Caco-2 (cell line): ENCODE results near the gene FHAD1. TPM values are rescaled to one million over a fixed set of nuclear protein-coding genes. Genes with fewer than 3 reads are reported as not detected.

ENCODE experiments used
- BruUV-seq: library from RNA; stranded (reverse); fragments of 400-500 nt; replicated peaks from 2 replicates; lab custom pipeline; 2021; lab: Mats Ljungman, UMichigan
- CTCF ChIA-PET: fragments of 300-600 bp; sonication (Branson Sonifier 250); formaldehyde crosslinking; loops from one replicate; lab custom pipeline; 2022; ENCODE audit warnings: antibody characterized with exemption; lab: Charles Lee
- POLR2A ChIA-PET: fragments of 300-600 bp; sonication (Branson Sonifier 250); formaldehyde crosslinking; loops from one replicate; lab custom pipeline; 2022; ENCODE audit warnings: antibody characterized with exemption; lab: Charles Lee
- DNase-seq, 2 experiments: peaks; one replicate each; pipeline versions ENCODE4 v3.0.0 to v3.0.0-alpha.2; 2020 to 2022
- H3K27me3 ChIP-seq: replicated peaks from 2 replicates; pipeline ENCODE4 v1.6.0; 2011; ENCODE audit warnings: low read length; ENCODE audit not compliant: control insufficient read depth, insufficient read depth
- H3K36me3 ChIP-seq: 2 replicates; pipeline ENCODE4 v1.5.1; 2011; ENCODE audit warnings: low read length; ENCODE audit not compliant: control insufficient read depth, insufficient read depth
- H3K4me1 ChIP-seq: fragments of 250-450 bp; sonication (Bioruptor Pico); 2 replicates; pipeline ENCODE4 v1.5.1; 2020; ENCODE audit warnings: mild to moderate bottlenecking
- H3K4me3 ChIP-seq: 2 replicates; pipeline ENCODE4 v1.5.1; 2011; ENCODE audit warnings: low read depth, mild to moderate bottlenecking, control low read depth, low read length
- H3K9me3 ChIP-seq: fragments of 250-450 bp; sonication (Bioruptor Pico); 2 replicates; pipeline ENCODE4 v1.5.1; 2020; ENCODE audit warnings: mild to moderate bottlenecking, moderate library complexity
- H3K27ac Mint-ChIP-seq: one replicate; pipeline ENCODE4 v1.8.0; 2022; ENCODE audit warnings: mixed read lengths; ENCODE audit not compliant: unreplicated experiment
- H3K27me3 Mint-ChIP-seq: one replicate; pipeline ENCODE4 v1.8.0; 2022; ENCODE audit warnings: mixed read lengths; ENCODE audit not compliant: insufficient read depth, unreplicated experiment
- H3K36me3 Mint-ChIP-seq: one replicate; pipeline ENCODE4 v1.8.0; 2022; ENCODE audit warnings: mild to moderate bottlenecking, mixed read lengths; ENCODE audit not compliant: insufficient read depth, unreplicated experiment
- H3K4me1 Mint-ChIP-seq: one replicate; pipeline ENCODE4 v1.8.0; 2022; ENCODE audit warnings: low read depth, mixed read lengths; ENCODE audit not compliant: unreplicated experiment
- H3K4me3 Mint-ChIP-seq: one replicate; pipeline ENCODE4 v1.8.0; 2022; ENCODE audit warnings: mild to moderate bottlenecking, moderate library complexity, mixed read lengths; ENCODE audit not compliant: unreplicated experiment
- H3K9me3 Mint-ChIP-seq: one replicate; pipeline ENCODE4 v1.8.0; 2022; ENCODE audit warnings: mixed read lengths; ENCODE audit not compliant: unreplicated experiment
- CTCF ChIP-seq, 2 experiments: fragments of 200-600 bp in 1 of 2; IDR thresholded peaks; 1 replicate in 1 of 2; 2 replicates in 1 of 2; pipeline versions ENCODE4 v1.5.1 to v1.8.0; 2011 to 2022; ENCODE audit warnings: antibody characterized with exemption in 1 of 2, control low read depth in 1 of 2, inconsistent platforms in 1 of 2, low read depth in 1 of 2, low read length in 1 of 2, mild to moderate bottlenecking in 1 of 2, moderate library complexity in 1 of 2; ENCODE audit not compliant: insufficient read depth in 1 of 2, severe bottlenecking in 1 of 2, unreplicated experiment in 1 of 2
- intact Hi-C: fragments of 100-400 bp; cut with micrococcal nuclease; formaldehyde crosslinking; loops from one replicate; pipeline ENCODE4 v1.10.0; 2022; ENCODE audit not compliant: unreplicated experiment
- total RNA-seq: library from RNA; stranded (reverse); gene quantifications from 2 replicates; pipeline ENCODE4 v1.2.3, GENCODE V29; 2022

The FHAD1 gene
- total RNA-seq, 1 experiment from 2014 or later, result 0.18 TPM

GRCh38 chr1:15316510-15316909, 69.5 kb downstream of the FHAD1 start:
- no peak overlapping the region for H3K27ac Mint-ChIP-seq
- POLR2A ChIA-PET, result no interaction called here
- no peak for TF ChIP-seq CTCF (IDR thresholded peaks at IDR 0.05; ENCODE audit: insufficient read depth in 1 of 2, low read depth in 1 of 2, low read length in 1 of 2, severe bottlenecking in 1 of 2, unreplicated experiment in 1 of 2)
- Histone ChIP-seq H3K4me3 (no peak overlapping the region), H3K4me1 (no peaks in the 10 kb centered on the region), H3K9me3 (no peaks in the 10 kb centered on the region), H3K27me3 (no peaks in the 10 kb centered on the region), H3K36me3 (no peaks in the 10 kb centered on the region)
- CTCF ChIA-PET, result no interaction called here
- peaks cover 3% of the 10 kb centered on the region for H3K27me3 Mint-ChIP-seq
- no TSS peak for BruUV-seq
- H3K9me3 Mint-ChIP-seq, result no peaks in the 10 kb centered on the region
- H3K4me3 Mint-ChIP-seq, result no peak overlapping the region
- DNase-seq, result no peak
- no peaks in the 10 kb centered on the region for H3K4me1 Mint-ChIP-seq
- no peaks in the 10 kb centered on the region for H3K36me3 Mint-ChIP-seq
- intact Hi-C loops, result no loop called here

GRCh38 chr1:15320267-15320666, 73.2 kb downstream of the FHAD1 start:
- no peaks in the 10 kb centered on the region for H3K9me3 ChIP-seq
- H3K27ac Mint-ChIP-seq, result no peak overlapping the region
- H3K27me3 ChIP-seq, result no peaks in the 10 kb centered on the region
- TF ChIP-seq CTCF (IDR thresholded peaks at IDR 0.05; ENCODE audit: insufficient read depth in 1 of 2, low read depth in 1 of 2, low read length in 1 of 2, severe bottlenecking in 1 of 2, unreplicated experiment in 1 of 2), result no peak
- H3K4me1 ChIP-seq, result peaks cover 8% of the 10 kb centered on the region; the same call in 1 of the 2 replicates
- intact Hi-C loops, result loop anchor here (5.0 kb wide), 1 partner anchor 92 kb away; no protein-coding TSS in a partner anchor
- BruUV-seq, result no TSS peak
- DNase-seq, result no peak
- H3K4me1 Mint-ChIP-seq, result peaks cover 8% of the 10 kb centered on the region
- H3K36me3 Mint-ChIP-seq, result no peaks in the 10 kb centered on the region
- CTCF ChIA-PET, result interaction anchor here (0.6 kb wide), 1 partner anchor 73 kb away, joined by 3 read pairs; no protein-coding TSS in a partner anchor
- H3K36me3 ChIP-seq, result no peaks in the 10 kb centered on the region
- POLR2A ChIA-PET, result no interaction called here
- no peaks in the 10 kb centered on the region for H3K9me3 Mint-ChIP-seq
- H3K4me3 ChIP-seq, result no peak overlapping the region
- no peak overlapping the region for H3K4me3 Mint-ChIP-seq
- peaks cover 3% of the 10 kb centered on the region for H3K27me3 Mint-ChIP-seq

- no peak overlapping the region for H3K4me3 Mint-ChIP-seq
- intact Hi-C loops, result loop anchor here (5.0 kb wide), 1 partner anchor 91 kb away; no protein-coding TSS in a partner anchor
- no peak for TF ChIP-seq CTCF (IDR thresholded peaks at IDR 0.05; ENCODE audit: insufficient read depth in 1 of 2, low read depth in 1 of 2, low read length in 1 of 2, severe bottlenecking in 1 of 2, unreplicated experiment in 1 of 2)
- H3K9me3 Mint-ChIP-seq, result no peaks in the 10 kb centered on the region
- CTCF ChIA-PET, result interaction anchor here (0.5 kb wide), 1 partner anchor 110 kb away, joined by 3 read pairs; no protein-coding TSS in a partner anchor
- peaks cover 8% of the 10 kb centered on the region; the same call in 1 of the 2 replicates for H3K4me1 ChIP-seq
- H3K27me3 ChIP-seq, result no peaks in the 10 kb centered on the region
- H3K36me3 Mint-ChIP-seq, result peaks cover 6% of the 10 kb centered on the region
- H3K27me3 Mint-ChIP-seq, result peaks cover 3% of the 10 kb centered on the region
- no peaks in the 10 kb centered on the region for H3K9me3 ChIP-seq
- no TSS peak for BruUV-seq
- POLR2A ChIA-PET, result no interaction called here
- no peak for DNase-seq
- no peak overlapping the region for H3K27ac Mint-ChIP-seq
- peaks cover 14% of the 10 kb centered on the region for H3K4me1 Mint-ChIP-seq
- no peak overlapping the region for H3K4me3 ChIP-seq
- no peaks in the 10 kb centered on the region for H3K36me3 ChIP-seq
These were observed 74.6 kb downstream of the FHAD1 start for GRCh38 chr1:15321601-15322000.
